Esophagus muscularis mucosa (tissue), 4 donors: ENCODE results near the gene TENM4. TPM values are rescaled to one million over a fixed set of nuclear protein-coding genes. Genes with fewer than 3 reads are reported as not detected.

ENCODE experiments used
- DNase-seq: peaks from one replicate; pipeline ENCODE4 v3.0.0-alpha.2; 2017; ENCODE audit errors: extremely low spot score
- H3K27ac ChIP-seq, 4 donors: fragments of 200-600 bp; sonication (generic); replicated peaks in 1 of 4; 1 replicate in 3 of 4; 2 replicates in 1 of 4; pipeline ENCODE4 v1.5.1; 2016 to 2019; ENCODE audit warnings: mild to moderate bottlenecking in 1 of 4
- H3K27me3 ChIP-seq, 4 donors: fragments of 200-600 bp; sonication (generic); one replicate each; pipeline versions ENCODE4 v1.5.1 to v1.6.0; 2016 to 2019
- H3K36me3 ChIP-seq, 4 donors: fragments of 200-600 bp; sonication (generic); one replicate each; pipeline ENCODE4 v1.5.1; 2016 to 2019
- H3K4me1 ChIP-seq, 4 donors: fragments of 200-600 bp; sonication (generic); one replicate each; pipeline ENCODE4 v1.5.1; 2016 to 2019
- H3K4me3 ChIP-seq, 4 donors: fragments of 200-600 bp; sonication (generic); 1 replicate in 2 of 4; 2 replicates in 2 of 4; pipeline ENCODE4 v1.5.1; 2016 to 2019; ENCODE audit warnings: mild to moderate bottlenecking in 4 of 4, moderate library complexity in 1 of 4
- H3K9me3 ChIP-seq, 4 donors: fragments of 200-600 bp; sonication (generic); 1 replicate in 3 of 4; 2 replicates in 1 of 4; pipeline ENCODE4 v1.5.1; 2016 to 2019
- CTCF ChIP-seq, 3 experiments: fragments of 200-600 bp in 2 of 3; fragments of 450-650 bp in 1 of 3; sonication (generic) in 2 of 3; IDR thresholded peaks; one replicate each; pipeline ENCODE4 v1.5.1; 2017 to 2019; ENCODE audit warnings: antibody characterized with exemption in 3 of 3, mild to moderate bottlenecking in 2 of 3, moderate library complexity in 1 of 3
- EP300 ChIP-seq: sonication (generic); formaldehyde crosslinking; IDR thresholded peaks from one replicate; pipeline ENCODE4 v1.6.1; 2017; ENCODE audit warnings: antibody characterized with exemption
- POLR2A ChIP-seq: fragments of 450-650 bp; IDR thresholded peaks from one replicate; pipeline ENCODE4 v1.6.1; 2017; ENCODE audit warnings: antibody characterized with exemption, moderate library complexity, mild to moderate bottlenecking, low read depth
- POLR2AphosphoS5 ChIP-seq, 2 donors: sonication (generic); formaldehyde crosslinking; IDR thresholded peaks; one replicate each; pipeline ENCODE4 v1.6.1; 2017; ENCODE audit warnings: antibody characterized with exemption in 2 of 2
- WGBS: methylation state at CpG from one replicate; pipeline ENCODE4 v1.1.5; 2018; 5-methylcytosine and 5-hydroxymethylcytosine counted together
- intact Hi-C: fragments of 100-400 bp; cut with DNase I; formaldehyde crosslinking; loops from one replicate; pipeline ENCODE4 v1.15.1; 2023
- total RNA-seq, 4 donors: library from RNA; depleted of rRNA; stranded (reverse); fragments of >200 nt; gene quantifications; one replicate each; pipeline versions ENCODE4 v1.1.0 to v1.2.1, GENCODE V29; 2016

Gene TENM4
- total RNA-seq, 4 donors from 2014 or later, result 4.1 to 9.6 (median 8.0) TPM

- WGBS, result 84% methylated on average over 7 of the region's 7 CpGs
- Histone ChIP-seq H3K4me1 (peaks cover 0 to 5% (median 0%) of the 10 kb centered on the region in 4 donors), H3K9me3 (no peaks in the 10 kb centered on the region), H3K27me3 (no peaks in the 10 kb centered on the region), H3K27ac (no peak overlapping the region), H3K4me3 (no peak overlapping the region), H3K36me3 (no peaks in the 10 kb centered on the region)
- DNase-seq, result no peak
- TF ChIP-seq CTCF (IDR thresholded peaks at IDR 0.05) (no peak), EP300 (no peak), POLR2AphosphoS5 (IDR thresholded peaks at IDR 0.05) (no peak), POLR2A (no peak)
- intact Hi-C loops, result no loop called here
Measured at GRCh38 chr11:79199729-79200354, 241.0 kb downstream of the TENM4 start.

- TF ChIP-seq POLR2AphosphoS5 (IDR thresholded peaks at IDR 0.05) (no peak), EP300 (no peak), CTCF (IDR thresholded peaks at IDR 0.05) (no peak), POLR2A (no peak)
- DNase-seq, result no peak
- no peak overlapping the region for H3K27ac ChIP-seq
- H3K27me3 ChIP-seq, result no peaks in the 10 kb centered on the region
- 54% methylated on average over 3 of the region's 3 CpGs for WGBS
- H3K36me3 ChIP-seq, result no peaks in the 10 kb centered on the region
- H3K9me3 ChIP-seq, result no peaks in the 10 kb centered on the region
- no peak overlapping the region for H3K4me3 ChIP-seq
- intact Hi-C loops, result no loop called here
- H3K4me1 ChIP-seq, result peaks cover 0 to 5% (median 0%) of the 10 kb centered on the region in 4 donors
Measured at GRCh38 chr11:79198898-79199250, 242.0 kb downstream of the TENM4 start.

GRCh38 chr11:79198203-79198897 lies 242.5 kb downstream of the TENM4 start:
- Histone ChIP-seq H3K4me3 (no peak overlapping the region), H3K27me3 (no peaks in the 10 kb centered on the region), H3K9me3 (no peaks in the 10 kb centered on the region), H3K27ac (no peak overlapping the region), H3K4me1 (peaks cover 0 to 5% (median 0%) of the 10 kb centered on the region in 4 donors), H3K36me3 (no peaks in the 10 kb centered on the region)
- intact Hi-C loops, result no loop called here
- no peak for DNase-seq
- TF ChIP-seq POLR2A (no peak), CTCF (IDR thresholded peaks at IDR 0.05) (no peak), POLR2AphosphoS5 (IDR thresholded peaks at IDR 0.05) (no peak)
- WGBS, result 94% methylated on average over 7 of the region's 7 CpGs

DNA sequence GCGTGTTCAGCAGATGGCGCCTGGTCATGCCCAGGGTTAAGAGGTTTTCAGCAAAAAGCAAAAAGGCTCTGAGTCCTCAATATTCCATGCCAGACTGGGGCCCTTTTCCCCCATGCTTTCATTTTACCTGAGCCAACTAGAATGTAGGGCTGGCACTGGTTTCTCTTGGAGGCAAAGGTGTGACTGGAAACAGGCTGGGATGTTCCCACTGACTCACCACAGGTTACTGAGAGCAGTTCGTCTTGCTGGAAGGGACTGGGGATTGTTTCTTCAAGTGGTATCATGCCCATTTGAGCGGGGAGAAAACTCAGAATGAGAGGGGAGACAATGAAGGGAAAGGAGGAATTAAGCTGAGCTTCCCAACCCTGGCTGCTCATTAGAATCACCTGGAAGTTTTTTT lies 243.9 kb downstream of the TENM4 start:
- H3K27ac ChIP-seq, result no peak overlapping the region
- no peak for TF ChIP-seq CTCF (IDR thresholded peaks at IDR 0.05)
- no peak for TF ChIP-seq EP300
- TF ChIP-seq POLR2AphosphoS5 (IDR thresholded peaks at IDR 0.05), result no peak
- no peak for TF ChIP-seq POLR2A
- WGBS, result 83% methylated on average over 2 of the region's 4 CpGs
- no peak overlapping the region for H3K4me3 ChIP-seq
- DNase-seq, result no peak
- no peaks in the 10 kb centered on the region for H3K9me3 ChIP-seq
- intact Hi-C loops, result no loop called here
- H3K36me3 ChIP-seq, result no peaks in the 10 kb centered on the region
- H3K27me3 ChIP-seq, result no peaks in the 10 kb centered on the region
- H3K4me1 ChIP-seq, result peaks cover 0 to 5% (median 0%) of the 10 kb centered on the region in 4 donors
